H9 (cell line): ENCODE results near the gene DNER. TPM values are rescaled to one million over a fixed set of nuclear protein-coding genes. Genes with fewer than 3 reads are reported as not detected.

ENCODE experiments used
- DNase-seq: peaks from one replicate; pipeline ENCODE4 v3.0.0-alpha.2; 2017
- H2AFZ ChIP-seq: one replicate; pipeline ENCODE4 v1.6.1; 2013; ENCODE audit warnings: mild to moderate bottlenecking, low read length, control low read depth, moderate library complexity
- H2AK5ac ChIP-seq: 2 replicates; pipeline ENCODE4 v1.6.1; 2013; ENCODE audit warnings: low read length, control low read depth, mixed read lengths; ENCODE audit not compliant: insufficient read length
- H2BK120ac ChIP-seq: one replicate; pipeline ENCODE4 v1.6.1; 2013; ENCODE audit warnings: low read depth, mild to moderate bottlenecking, low read length, control low read depth, inconsistent platforms; ENCODE audit not compliant: poor library complexity, severe bottlenecking
- H2BK12ac ChIP-seq: 2 replicates; pipeline ENCODE4 v1.6.1; 2013; ENCODE audit warnings: low read length, control low read depth, mixed read lengths, low read depth; ENCODE audit not compliant: insufficient read length
- H2BK15ac ChIP-seq: 2 replicates; pipeline ENCODE4 v1.6.1; 2013; ENCODE audit warnings: low read depth, low read length, control low read depth
- H2BK20ac ChIP-seq: one replicate; pipeline ENCODE4 v1.6.1; 2013; ENCODE audit warnings: low read depth, mild to moderate bottlenecking, low read length, control low read depth, inconsistent platforms; ENCODE audit not compliant: poor library complexity, severe bottlenecking
- H2BK5ac ChIP-seq: 2 replicates; pipeline ENCODE4 v1.6.1; 2013; ENCODE audit warnings: low read length, control low read depth, mixed read lengths; ENCODE audit not compliant: insufficient read length
- H3K14ac ChIP-seq: 2 replicates; pipeline ENCODE4 v1.6.1; 2013; ENCODE audit warnings: low read length, control low read depth; ENCODE audit not compliant: insufficient read depth
- H3K18ac ChIP-seq: 2 replicates; pipeline ENCODE4 v1.6.1; 2013; ENCODE audit warnings: low read depth, mild to moderate bottlenecking, mixed read lengths, low read length, control low read depth; ENCODE audit not compliant: insufficient read length
- H3K23ac ChIP-seq: 2 replicates; pipeline ENCODE4 v1.6.1; 2013; ENCODE audit warnings: low read length, control low read depth, mixed read lengths, low read depth; ENCODE audit not compliant: insufficient read length
- H3K23me2 ChIP-seq: 2 replicates; pipeline ENCODE4 v1.6.1; 2013; ENCODE audit warnings: low read depth, mild to moderate bottlenecking, mixed read lengths, low read length, control low read depth; ENCODE audit not compliant: insufficient read length, poor library complexity, severe bottlenecking
- H3K27ac ChIP-seq: 2 replicates; pipeline ENCODE4 v1.5.1; 2013; ENCODE audit warnings: low read length, control low read depth, mixed read lengths, low read depth; ENCODE audit not compliant: insufficient read length
- H3K27me3 ChIP-seq: 2 replicates; pipeline ENCODE4 v1.6.1; 2013; ENCODE audit warnings: low read length, control low read depth, inconsistent platforms; ENCODE audit not compliant: insufficient read depth
- H3K4ac ChIP-seq: 2 replicates; pipeline ENCODE4 v1.6.1; 2013; ENCODE audit warnings: low read depth, mild to moderate bottlenecking, control low read depth, inconsistent platforms, low read length, moderate library complexity
- H3K4me1 ChIP-seq: 2 replicates; pipeline ENCODE4 v1.6.1; 2013; ENCODE audit warnings: low read length, control low read depth, inconsistent platforms; ENCODE audit not compliant: insufficient read depth
- H3K4me2 ChIP-seq: 2 replicates; pipeline ENCODE4 v1.6.1; 2013; ENCODE audit warnings: low read length, control low read depth, mixed read lengths; ENCODE audit not compliant: insufficient read length, insufficient read depth
- H3K56ac ChIP-seq: 2 replicates; pipeline ENCODE4 v1.6.1; 2013; ENCODE audit warnings: low read depth, mild to moderate bottlenecking, mixed read lengths, low read length, control low read depth; ENCODE audit not compliant: insufficient read length
- H3K79me1 ChIP-seq: 2 replicates; pipeline ENCODE4 v1.6.1; 2013; ENCODE audit warnings: low read depth, mild to moderate bottlenecking, moderate library complexity, low read length, control low read depth, inconsistent platforms; ENCODE audit not compliant: insufficient read depth, poor library complexity, severe bottlenecking
- H3K79me2 ChIP-seq: 2 replicates; pipeline ENCODE4 v1.6.1; 2013; ENCODE audit warnings: low read length, control low read depth, inconsistent platforms; ENCODE audit not compliant: insufficient read depth
- H3K9ac ChIP-seq: 2 replicates; pipeline ENCODE4 v1.6.1; 2013; ENCODE audit warnings: low read length, control low read depth, mixed read lengths; ENCODE audit not compliant: insufficient read length; ENCODE audit errors: extremely low read depth
- H3K9me3 ChIP-seq: one replicate; pipeline ENCODE4 v1.6.1; 2013; ENCODE audit warnings: low read depth, low read length, inconsistent platforms; ENCODE audit not compliant: control insufficient read depth
- H3T11ph ChIP-seq: one replicate; pipeline ENCODE4 v1.6.1; 2013; ENCODE audit warnings: mild to moderate bottlenecking, low read length, control low read depth, inconsistent platforms
- H4K20me1 ChIP-seq: one replicate; pipeline ENCODE4 v1.6.1; 2013; ENCODE audit not compliant: control insufficient read depth, insufficient read length, insufficient read depth
- H4K5ac ChIP-seq: 2 replicates; pipeline ENCODE4 v1.6.1; 2013; ENCODE audit warnings: low read depth, mild to moderate bottlenecking, mixed read lengths, low read length, control low read depth; ENCODE audit not compliant: insufficient read length
- H4K8ac ChIP-seq: replicated peaks from 2 replicates; pipeline ENCODE4 v1.6.1; 2013; ENCODE audit warnings: low read length, control low read depth, mixed read lengths, low read depth; ENCODE audit not compliant: insufficient read length
- H4K91ac ChIP-seq: 2 replicates; pipeline ENCODE4 v1.6.1; 2013; ENCODE audit warnings: low read depth, mild to moderate bottlenecking, moderate library complexity, mixed read lengths, low read length, control low read depth; ENCODE audit not compliant: insufficient read length
- H3K27ac Mint-ChIP-seq, 3 experiments: 2 replicates in 2 of 3; 3 replicates in 1 of 3; pipeline ENCODE4 v1.8.0; 2020 to 2021; ENCODE audit warnings: mixed read lengths in 3 of 3, mild to moderate bottlenecking in 1 of 3, moderate library complexity in 1 of 3
- H3K27me3 Mint-ChIP-seq: 2 replicates; pipeline ENCODE4 v1.8.0; 2021; ENCODE audit warnings: low read depth, mild to moderate bottlenecking, moderate library complexity, mixed read lengths
- H3K36me3 Mint-ChIP-seq, 3 experiments: 2 replicates in 2 of 3; 3 replicates in 1 of 3; pipeline ENCODE4 v1.8.0; 2020 to 2021; ENCODE audit warnings: low read depth in 3 of 3, mixed read lengths in 3 of 3; ENCODE audit not compliant: insufficient read depth in 1 of 3
- H3K4me1 Mint-ChIP-seq, 2 experiments: 2 replicates each; pipeline ENCODE4 v1.8.0; 2020; ENCODE audit warnings: mixed read lengths in 2 of 2
- H3K4me3 Mint-ChIP-seq, 2 experiments: 2 replicates in 1 of 2; 3 replicates in 1 of 2; pipeline ENCODE4 v1.8.0; 2020 to 2021; ENCODE audit warnings: mild to moderate bottlenecking in 2 of 2, mixed read lengths in 2 of 2, moderate library complexity in 1 of 2
- H3K9me3 Mint-ChIP-seq, 2 experiments: 2 replicates in 1 of 2; 3 replicates in 1 of 2; pipeline ENCODE4 v1.8.0; 2020; ENCODE audit warnings: mild to moderate bottlenecking in 2 of 2, mixed read lengths in 2 of 2, moderate library complexity in 1 of 2
- WGBS: extraction: QIAGEN DNeasy Blood & Tissue Kit; methylation state at CpG from one replicate; pipeline ENCODE4 v1.1.7; 2013; ENCODE audit warnings: missing lambda C conversion rate, low lambda C conversion rate, mixed read lengths; ENCODE audit not compliant: insufficient read length; ENCODE audit errors: extremely low coverage; 5-methylcytosine and 5-hydroxymethylcytosine counted together
- total RNA-seq: library from RNA; stranded (reverse); gene quantifications from 2 replicates; pipeline ENCODE4 v1.2.1, GENCODE V29; 2021
- TF ChIP-seq, protein P1 (sequence below): fragments of 200-600 bp; sonication (generic); conservative IDR thresholded peaks from 3 replicates; pipeline ENCODE4 v1.8.0; 2021; ENCODE audit warnings: antibody characterized with exemption, mild to moderate bottlenecking

DNER gene
- total RNA-seq, 1 experiment from 2014 or later: 1.0 TPM

DNA sequence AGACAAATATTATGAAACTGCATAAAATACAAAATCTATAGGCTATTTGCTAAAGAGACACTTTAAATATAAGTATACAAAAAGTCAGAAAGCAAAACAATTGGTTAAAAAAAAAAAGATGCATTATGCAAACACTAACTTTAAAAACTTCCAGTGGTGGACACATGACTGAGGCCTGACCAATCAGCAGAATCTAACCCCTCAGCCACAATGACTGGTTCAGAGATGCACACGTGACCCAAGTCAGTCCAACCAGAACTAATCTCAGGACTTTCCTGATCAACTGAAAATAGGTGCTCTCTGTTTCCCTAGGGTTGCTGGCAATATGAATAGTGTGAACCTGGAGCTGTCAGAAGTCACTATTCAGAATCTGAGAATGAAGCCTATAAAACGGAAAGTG is 22.7 kb downstream of the DNER start:
- no peaks in the 10 kb centered on the region for H3K27me3 Mint-ChIP-seq
- Histone ChIP-seq H2BK15ac (no peak overlapping the region), H4K91ac (no peak overlapping the region), H3K14ac (no peak overlapping the region), H3K9ac (no peak overlapping the region), H2BK12ac (no peak overlapping the region), H3K23me2 (no peaks in the 10 kb centered on the region), H3K4me1 (no peaks in the 10 kb centered on the region), H3T11ph (no peak overlapping the region), H3K79me2 (no peaks in the 10 kb centered on the region), H4K8ac (no peak overlapping the region), H2BK20ac (no peak overlapping the region), H3K18ac (no peak overlapping the region), H3K79me1 (no peaks in the 10 kb centered on the region), H3K27me3 (no peaks in the 10 kb centered on the region), H3K56ac (no peak overlapping the region), H2BK120ac (no peak overlapping the region), H3K23ac (no peak overlapping the region), H3K27ac (no peak overlapping the region), H2AFZ (no peak overlapping the region), H2AK5ac (no peak overlapping the region), H3K9me3 (peaks cover 5% of the 10 kb centered on the region), H2BK5ac (no peak overlapping the region), H3K4ac (no peak overlapping the region), H4K5ac (no peak overlapping the region), H3K4me2 (no peak overlapping the region), H4K20me1 (no peaks in the 10 kb centered on the region)
- 0 out of 4 replicates have a peak, but pooled peaks cover 0 to 2% of the 10 kb centered on the region in 2 experiments for H3K4me1 Mint-ChIP-seq
- WGBS: no CpG with 5 or more reads among the region's 2 CpGs
- TF ChIP-seq, protein P1, sequence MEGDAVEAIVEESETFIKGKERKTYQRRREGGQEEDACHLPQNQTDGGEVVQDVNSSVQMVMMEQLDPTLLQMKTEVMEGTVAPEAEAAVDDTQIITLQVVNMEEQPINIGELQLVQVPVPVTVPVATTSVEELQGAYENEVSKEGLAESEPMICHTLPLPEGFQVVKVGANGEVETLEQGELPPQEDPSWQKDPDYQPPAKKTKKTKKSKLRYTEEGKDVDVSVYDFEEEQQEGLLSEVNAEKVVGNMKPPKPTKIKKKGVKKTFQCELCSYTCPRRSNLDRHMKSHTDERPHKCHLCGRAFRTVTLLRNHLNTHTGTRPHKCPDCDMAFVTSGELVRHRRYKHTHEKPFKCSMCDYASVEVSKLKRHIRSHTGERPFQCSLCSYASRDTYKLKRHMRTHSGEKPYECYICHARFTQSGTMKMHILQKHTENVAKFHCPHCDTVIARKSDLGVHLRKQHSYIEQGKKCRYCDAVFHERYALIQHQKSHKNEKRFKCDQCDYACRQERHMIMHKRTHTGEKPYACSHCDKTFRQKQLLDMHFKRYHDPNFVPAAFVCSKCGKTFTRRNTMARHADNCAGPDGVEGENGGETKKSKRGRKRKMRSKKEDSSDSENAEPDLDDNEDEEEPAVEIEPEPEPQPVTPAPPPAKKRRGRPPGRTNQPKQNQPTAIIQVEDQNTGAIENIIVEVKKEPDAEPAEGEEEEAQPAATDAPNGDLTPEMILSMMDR: no peak
- H3K36me3 Mint-ChIP-seq: peaks cover 5 to 9% (median 7%) of the 10 kb centered on the region in 3 experiments; a peak in 5 of 7 replicates
- no peak overlapping the region for H3K27ac Mint-ChIP-seq
- H3K9me3 Mint-ChIP-seq: peaks cover 16 to 19% of the 10 kb centered on the region in 2 experiments; a peak in 4 of 5 replicates
- H3K4me3 Mint-ChIP-seq: no peak overlapping the region
- no peak for DNase-seq
